HEK293T (cell line): ENCODE measurements around the gene NAPB.

ENCODE experiments used
- ARNT ChIP-seq: fragments of 450-650 bp; IDR thresholded peaks from 2 replicates; pipeline ENCODE4 v1.6.1; 2017; ENCODE audit warnings: mild to moderate bottlenecking
- BHLHE40 ChIP-seq: fragments of 450-650 bp; IDR thresholded peaks from 2 replicates; pipeline ENCODE4 v1.6.1; 2016; ENCODE audit warnings: mild to moderate bottlenecking, moderate library complexity, borderline replicate concordance
- ELF4 ChIP-seq: fragments of 450-650 bp; IDR thresholded peaks from 2 replicates; pipeline ENCODE4 v1.6.1; 2017; ENCODE audit warnings: antibody characterized with exemption
- FOXA1 ChIP-seq: fragments of 450-650 bp; IDR thresholded peaks from 2 replicates; pipeline ENCODE4 v1.6.1; 2016; ENCODE audit warnings: mild to moderate bottlenecking
- FOXK2 ChIP-seq: fragments of 450-650 bp; IDR thresholded peaks from 2 replicates; pipeline ENCODE4 v1.6.1; 2016; ENCODE audit warnings: mild to moderate bottlenecking
- FOXM1 ChIP-seq: fragments of 450-650 bp; IDR thresholded peaks from 2 replicates; pipeline ENCODE4 v1.6.1; 2017; ENCODE audit warnings: mild to moderate bottlenecking, borderline replicate concordance
- HDGF ChIP-seq: fragments of 450-650 bp; IDR thresholded peaks from 2 replicates; pipeline ENCODE4 v1.6.1; 2017; ENCODE audit warnings: antibody characterized with exemption, borderline replicate concordance
- PKNOX1 ChIP-seq: fragments of 450-650 bp; IDR thresholded peaks from 2 replicates; pipeline ENCODE4 v1.6.1; 2016
- SP1 ChIP-seq: fragments of 450-650 bp; IDR thresholded peaks from 2 replicates; pipeline ENCODE4 v1.6.1; 2017
- SUZ12 ChIP-seq: fragments of 450-650 bp; IDR thresholded peaks from 2 replicates; pipeline ENCODE4 v1.6.1; 2016; ENCODE audit warnings: mild to moderate bottlenecking
- TARDBP ChIP-seq: fragments of 450-650 bp; IDR thresholded peaks from 2 replicates; pipeline ENCODE4 v1.6.1; 2016
- ZNF384 ChIP-seq: fragments of 450-650 bp; IDR thresholded peaks from 2 replicates; pipeline ENCODE4 v1.6.1; 2016

- TF ChIP-seq HDGF (no peak), ZNF384 (no peak), FOXK2 (no peak), FOXM1 (no peak), BHLHE40 (no peak), SP1 (no peak), ARNT (no peak), SUZ12 (no peak), FOXA1 (no peak), PKNOX1 (no peak), ELF4 (no peak), TARDBP (no peak)
Measured at GRCh38 chr20:23347791-23348190, 73.5 kb downstream of the NAPB start.
